DND-41 (cell line): Measurements from ENCODE around the gene PLEKHM3.

ENCODE experiments used
- ATAC-seq: fragments of 200-7000 bp; cut with Tn5 transposase; 3 replicates; pipeline ENCODE4 v1.9.1; 2021; ENCODE audit warnings: low read depth; ENCODE audit not compliant: insufficient read depth
- DNase-seq: peaks from one replicate; pipeline ENCODE4 v3.0.0-alpha.2; 2020
- H2AFZ ChIP-seq: 2 replicates; pipeline ENCODE4 v1.6.0; 2012; ENCODE audit warnings: low read depth, low read length
- H3K27ac ChIP-seq: 2 replicates; pipeline ENCODE4 v1.5.1; 2012; ENCODE audit warnings: low read length, inconsistent platforms
- H3K27me3 ChIP-seq: fragments of 200-600 bp; sonication (generic); 2 replicates; pipeline ENCODE4 v1.6.0; 2012; ENCODE audit warnings: low read length, mild to moderate bottlenecking, inconsistent platforms; ENCODE audit not compliant: insufficient read depth, poor library complexity
- H3K36me3 ChIP-seq: 2 replicates; pipeline ENCODE4 v1.5.1; 2012; ENCODE audit warnings: low read length, inconsistent platforms; ENCODE audit not compliant: insufficient read depth
- H3K4me1 ChIP-seq: 2 replicates; pipeline ENCODE4 v1.5.1; 2012; ENCODE audit warnings: mild to moderate bottlenecking, low read length; ENCODE audit not compliant: insufficient read depth
- H3K4me2 ChIP-seq: 2 replicates; pipeline ENCODE4 v1.6.0; 2012; ENCODE audit warnings: mild to moderate bottlenecking, moderate library complexity, low read length, inconsistent platforms; ENCODE audit not compliant: insufficient read depth
- H3K4me3 ChIP-seq, 2 experiments: fragments of 200-600 bp in 1 of 2; shearing (Covaris generic) in 1 of 2; 2 replicates each; pipeline ENCODE4 v1.5.1; 2012 to 2016; ENCODE audit warnings: inconsistent platforms in 2 of 2, low read length in 2 of 2, mild to moderate bottlenecking in 2 of 2, low read depth in 1 of 2, moderate library complexity in 1 of 2
- H3K79me2 ChIP-seq: 2 replicates; pipeline ENCODE4 v1.6.0; 2012; ENCODE audit warnings: low read length, inconsistent platforms; ENCODE audit not compliant: insufficient read depth
- H3K9ac ChIP-seq: 2 replicates; pipeline ENCODE4 v1.6.0; 2012; ENCODE audit warnings: low read depth, mild to moderate bottlenecking, inconsistent platforms, low read length, moderate library complexity
- H3K9me3 ChIP-seq: 2 replicates; pipeline ENCODE4 v1.5.1; 2012; ENCODE audit warnings: low read length, moderate library complexity, mild to moderate bottlenecking, inconsistent platforms; ENCODE audit not compliant: insufficient read depth, severe bottlenecking
- H4K20me1 ChIP-seq: 2 replicates; pipeline ENCODE4 v1.6.0; 2012; ENCODE audit warnings: low read length; ENCODE audit not compliant: insufficient read depth
- EZH2 ChIP-seq: IDR thresholded peaks from 3 replicates; pipeline ENCODE4 v1.6.1; 2012; ENCODE audit warnings: borderline replicate concordance, low read depth, mild to moderate bottlenecking, moderate library complexity, low read length, inconsistent platforms; ENCODE audit not compliant: severe bottlenecking
- TF ChIP-seq, protein P1 (sequence below): IDR thresholded peaks from 2 replicates; pipeline ENCODE4 v1.5.1; 2012; ENCODE audit warnings: borderline replicate concordance, low read length, moderate library complexity, mild to moderate bottlenecking; ENCODE audit not compliant: poor library complexity, severe bottlenecking; ENCODE audit errors: extremely low read depth

PLEKHM3 gene

DNA sequence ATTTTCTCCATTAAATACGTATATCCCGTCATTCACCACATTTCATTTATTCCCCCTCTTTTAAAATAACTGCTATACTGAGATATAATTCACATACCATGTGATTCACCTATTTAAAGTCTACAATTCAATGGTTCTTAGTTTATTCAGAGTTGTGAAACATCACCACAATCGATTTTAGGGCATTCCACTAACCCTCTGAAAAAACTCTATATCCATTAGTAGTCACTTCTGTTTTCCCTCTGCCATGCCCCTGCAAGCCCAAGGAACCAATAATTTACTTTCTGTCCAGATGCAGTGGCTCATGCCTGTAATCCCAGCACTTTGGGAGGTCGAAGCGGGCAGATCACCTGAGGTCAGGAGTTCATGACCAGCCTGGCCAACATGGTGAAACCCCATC is 160.1 kb downstream of the PLEKHM3 start:
- H3K4me3 ChIP-seq = no peak overlapping the region
- H3K4me2 ChIP-seq = no peak overlapping the region
- H3K9ac ChIP-seq = no peak overlapping the region
- H3K36me3 ChIP-seq = peaks cover 4% of the 10 kb centered on the region; the same call in 1 of the 2 replicates
- TF ChIP-seq, protein P1, sequence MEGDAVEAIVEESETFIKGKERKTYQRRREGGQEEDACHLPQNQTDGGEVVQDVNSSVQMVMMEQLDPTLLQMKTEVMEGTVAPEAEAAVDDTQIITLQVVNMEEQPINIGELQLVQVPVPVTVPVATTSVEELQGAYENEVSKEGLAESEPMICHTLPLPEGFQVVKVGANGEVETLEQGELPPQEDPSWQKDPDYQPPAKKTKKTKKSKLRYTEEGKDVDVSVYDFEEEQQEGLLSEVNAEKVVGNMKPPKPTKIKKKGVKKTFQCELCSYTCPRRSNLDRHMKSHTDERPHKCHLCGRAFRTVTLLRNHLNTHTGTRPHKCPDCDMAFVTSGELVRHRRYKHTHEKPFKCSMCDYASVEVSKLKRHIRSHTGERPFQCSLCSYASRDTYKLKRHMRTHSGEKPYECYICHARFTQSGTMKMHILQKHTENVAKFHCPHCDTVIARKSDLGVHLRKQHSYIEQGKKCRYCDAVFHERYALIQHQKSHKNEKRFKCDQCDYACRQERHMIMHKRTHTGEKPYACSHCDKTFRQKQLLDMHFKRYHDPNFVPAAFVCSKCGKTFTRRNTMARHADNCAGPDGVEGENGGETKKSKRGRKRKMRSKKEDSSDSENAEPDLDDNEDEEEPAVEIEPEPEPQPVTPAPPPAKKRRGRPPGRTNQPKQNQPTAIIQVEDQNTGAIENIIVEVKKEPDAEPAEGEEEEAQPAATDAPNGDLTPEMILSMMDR = no peak
- TF ChIP-seq EZH2 = no peak
- no peaks in the 10 kb centered on the region for H3K79me2 ChIP-seq
- H3K9me3 ChIP-seq = no peaks in the 10 kb centered on the region
- no peak overlapping the region for H2AFZ ChIP-seq
- DNase-seq (no peak), ATAC-seq (no peak)
- H3K27ac ChIP-seq = no peak overlapping the region
- H3K27me3 ChIP-seq = no peaks in the 10 kb centered on the region
- no peaks in the 10 kb centered on the region for H3K4me1 ChIP-seq
- H4K20me1 ChIP-seq = no peaks in the 10 kb centered on the region

DNA sequence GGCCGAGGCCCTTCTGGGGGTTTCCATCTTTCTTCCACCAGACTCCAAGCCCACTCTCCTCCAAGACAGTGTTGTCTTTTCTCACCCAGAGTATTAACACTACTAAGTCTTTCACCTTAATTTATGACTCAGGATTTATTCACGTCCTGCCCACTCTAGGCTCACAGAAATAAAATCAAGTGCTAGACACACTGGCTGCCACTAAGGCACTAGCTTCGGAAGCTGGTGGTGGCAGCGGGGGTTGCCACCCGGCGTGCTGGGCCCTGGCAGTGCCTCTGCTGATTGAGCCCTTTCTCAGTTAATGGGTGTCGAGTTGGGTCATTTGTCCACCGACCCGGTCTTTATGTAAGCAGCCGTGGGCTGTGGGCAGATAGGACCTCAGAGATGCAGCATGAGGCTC is 162.0 kb downstream of the PLEKHM3 start:
- Histone ChIP-seq H3K27ac (no peak overlapping the region), H3K27me3 (no peaks in the 10 kb centered on the region)

DNA sequence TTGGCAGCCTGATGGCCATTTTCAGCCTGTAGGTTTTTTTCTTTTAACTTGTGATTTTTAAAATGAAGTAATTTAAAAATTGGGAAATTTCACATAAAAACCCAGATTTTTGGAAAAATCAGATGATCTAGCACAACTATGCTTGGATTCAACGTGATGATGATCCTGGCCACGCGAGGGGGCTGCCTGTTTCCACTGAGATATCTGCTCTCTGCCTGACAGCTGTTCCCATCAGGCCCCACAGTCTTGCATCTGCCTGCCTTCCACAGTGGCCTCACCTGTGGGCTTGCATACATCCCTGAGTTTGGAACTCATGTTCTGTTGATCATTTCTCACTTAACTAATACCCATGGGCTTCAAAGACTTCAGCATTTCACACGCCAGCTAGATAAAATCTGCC is 163.5 kb downstream of the PLEKHM3 start:
- Histone ChIP-seq H3K79me2 (no peaks in the 10 kb centered on the region), H3K4me3 (no peak overlapping the region), H2AFZ (no peak overlapping the region), H3K9ac (no peak overlapping the region), H3K4me2 (no peak overlapping the region), H3K9me3 (no peaks in the 10 kb centered on the region), H4K20me1 (no peaks in the 10 kb centered on the region), H3K27ac (no peak overlapping the region), H3K27me3 (no peaks in the 10 kb centered on the region), H3K36me3 (peaks cover 7% of the 10 kb centered on the region; the same call in 1 of the 2 replicates), H3K4me1 (no peaks in the 10 kb centered on the region)
- ATAC-seq = no peak
- TF ChIP-seq EZH2 = no peak
- TF ChIP-seq, protein P1 = no peak
- DNase-seq = no peak

More for the DNA sequence above, 162.0 kb downstream of the PLEKHM3 start:
- Histone ChIP-seq H2AFZ (no peak overlapping the region), H3K4me2 (no peak overlapping the region), H3K4me3 (no peak overlapping the region), H3K9me3 (no peaks in the 10 kb centered on the region), H3K36me3 (peaks cover 7% of the 10 kb centered on the region; the same call in 1 of the 2 replicates), H3K79me2 (no peaks in the 10 kb centered on the region), H4K20me1 (no peaks in the 10 kb centered on the region), H3K4me1 (no peaks in the 10 kb centered on the region), H3K9ac (no peak overlapping the region)
- TF ChIP-seq EZH2 = no peak
- TF ChIP-seq, protein P1 = no peak
- ATAC-seq (no peak), DNase-seq (no peak)

DNA sequence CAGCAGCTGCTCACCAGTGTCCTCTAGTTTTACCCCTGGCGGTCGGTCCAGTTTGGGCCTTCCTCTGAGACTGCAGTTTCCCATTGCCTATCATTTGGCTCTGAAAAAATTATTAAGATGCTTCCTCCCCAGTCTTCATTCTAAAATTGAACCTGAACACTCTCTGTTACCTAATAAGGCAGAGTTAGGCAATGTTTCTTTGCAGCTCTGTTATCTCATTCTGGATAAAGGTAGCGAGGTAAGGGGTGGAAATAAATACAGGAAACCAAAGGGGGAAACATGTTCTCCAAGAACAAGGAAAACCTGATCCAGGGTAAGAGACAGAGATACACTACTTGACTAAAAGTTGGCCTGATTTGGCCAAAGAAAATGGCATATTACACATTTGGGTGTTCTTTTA is 164.6 kb downstream of the PLEKHM3 start:
- no peak overlapping the region for H2AFZ ChIP-seq
- no peaks in the 10 kb centered on the region for H3K4me1 ChIP-seq
- H3K27me3 ChIP-seq = no peaks in the 10 kb centered on the region
- H3K36me3 ChIP-seq = peaks cover 7% of the 10 kb centered on the region; the same call in 1 of the 2 replicates
- ATAC-seq (no peak), DNase-seq (no peak)
- H3K9me3 ChIP-seq = no peaks in the 10 kb centered on the region
- TF ChIP-seq, protein P1 = no peak
- no peak for TF ChIP-seq EZH2
- H4K20me1 ChIP-seq = no peaks in the 10 kb centered on the region
- H3K27ac ChIP-seq = no peak overlapping the region
- H3K9ac ChIP-seq = no peak overlapping the region
- no peaks in the 10 kb centered on the region for H3K79me2 ChIP-seq
- no peak overlapping the region for H3K4me2 ChIP-seq
- no peak overlapping the region for H3K4me3 ChIP-seq
